Measurements from ENCODE around the gene NSMCE3.

NSMCE3 gene

GRCh38 chr15:29302871-29303270 is 33.2 kb upstream of the NSMCE3 start:
- H3K4me3 ChIP-seq (ENCODE audit: low read depth, low read length) = no peak overlapping the region
- no peak for DNase-seq (ENCODE audit: low read depth)
- no peak for TF ChIP-seq CTCF (conservative IDR thresholded peaks at IDR 0.05; ENCODE audit: low read depth, low read length)

GRCh38 chr15:29299784-29300183 is 30.2 kb upstream of the NSMCE3 start:
- TF ChIP-seq CTCF (conservative IDR thresholded peaks at IDR 0.05; ENCODE audit: low read depth, low read length) = no peak
- no peak overlapping the region for H3K4me3 ChIP-seq (ENCODE audit: low read depth, low read length)
- no peak for DNase-seq (ENCODE audit: low read depth)

- H3K4me3 ChIP-seq (ENCODE audit: low read depth, low read length) = no peak overlapping the region
- no peak for DNase-seq (ENCODE audit: low read depth)
- no peak for TF ChIP-seq CTCF (conservative IDR thresholded peaks at IDR 0.05; ENCODE audit: low read depth, low read length)
These were observed 29.7 kb upstream of the NSMCE3 start for GRCh38 chr15:29299331-29299730.

- H3K4me3 ChIP-seq (ENCODE audit: low read depth, low read length) = no peak overlapping the region
- DNase-seq (ENCODE audit: low read depth) = no peak
- no peak for TF ChIP-seq CTCF (conservative IDR thresholded peaks at IDR 0.05; ENCODE audit: low read depth, low read length)
These were observed 25.2 kb upstream of the NSMCE3 start for GRCh38 chr15:29294732-29295325.

GRCh38 chr15:29291067-29291845 is 21.6 kb upstream of the NSMCE3 start:
- H3K4me3 ChIP-seq (ENCODE audit: low read depth, low read length) = no peak overlapping the region
- DNase-seq (ENCODE audit: low read depth) = no peak
- no peak for TF ChIP-seq CTCF (conservative IDR thresholded peaks at IDR 0.05; ENCODE audit: low read depth, low read length)

- no peak overlapping the region for H3K4me3 ChIP-seq (ENCODE audit: low read depth, low read length)
- no peak for DNase-seq (ENCODE audit: low read depth)
- TF ChIP-seq CTCF (conservative IDR thresholded peaks at IDR 0.05; ENCODE audit: low read depth, low read length) = no peak
These were observed 19.6 kb upstream of the NSMCE3 start for GRCh38 chr15:29289173-29289572.

- H3K4me3 ChIP-seq (ENCODE audit: low read depth, low read length) = no peak overlapping the region
- TF ChIP-seq CTCF (conservative IDR thresholded peaks at IDR 0.05; ENCODE audit: low read depth, low read length) = no peak
- DNase-seq (ENCODE audit: low read depth) = no peak
These were observed 15.8 kb upstream of the NSMCE3 start for GRCh38 chr15:29285386-29285785.
